AG04450 (cell line): ENCODE measurements around the gene OR6M1. TPM values are rescaled to one million over a fixed set of nuclear protein-coding genes. Genes with fewer than 3 reads are reported as not detected.

ENCODE experiments used
- CTCF ChIA-PET: fragments of 300-600, 350-600 bp; formaldehyde crosslinking; extraction: SDS; loops from one replicate; lab custom pipeline; 2022; ENCODE audit warnings: antibody characterized with exemption, inconsistent platforms; lab: Charles Lee
- POLR2A ChIA-PET: fragments of 350-600 bp; formaldehyde crosslinking; extraction: SDS; loops from one replicate; lab custom pipeline; 2021; ENCODE audit warnings: antibody characterized with exemption, inconsistent platforms; lab: Yijun Ruan, JAX
- DNase-seq: peaks from one replicate; pipeline ENCODE4 v3.0.0-alpha.2; 2011; ENCODE audit warnings: low read depth, low spot score
- H3K27ac ChIP-seq: one replicate; pipeline ENCODE4 v1.5.1; 2012; ENCODE audit warnings: low read depth, low read length, control low read depth
- H3K27me3 ChIP-seq: one replicate; pipeline ENCODE4 v1.6.0; 2012; ENCODE audit warnings: low read length; ENCODE audit not compliant: control insufficient read depth, insufficient read depth
- H3K4me3 ChIP-seq: 2 replicates; pipeline ENCODE4 v1.5.1; 2011; ENCODE audit warnings: mild to moderate bottlenecking, low read depth, low read length, control low read depth
- H3K9me3 ChIP-seq: 2 replicates; pipeline ENCODE4 v1.5.1; 2012; ENCODE audit warnings: low read length; ENCODE audit not compliant: control insufficient read depth, insufficient read depth
- CTCF ChIP-seq: IDR thresholded peaks from 2 replicates; pipeline ENCODE4 v1.5.1; 2011; ENCODE audit warnings: low read depth, low read length, control low read depth, inconsistent platforms
- polyA plus RNA-seq: library from polyadenylated mRNA; depleted of rRNA; stranded (reverse); fragments of >200 nt; gene quantifications from 2 replicates; pipeline ENCODE4 v1.2.3, GENCODE V29; 2011; rRNA removed
- small RNA-seq: library from RNA; depleted of rRNA; stranded (forward); fragments of <200 nt; gene quantifications from one replicate; pipeline ENCODE3, GENCODE V24; 2012; ENCODE audit warnings: low read depth; ENCODE audit not compliant: insufficient read length

OR6M1 gene
- polyA plus RNA-seq, 1 experiment = not detected

- no peak overlapping the region for H3K27ac ChIP-seq
- ChIA-PET CTCF (no interaction called here), POLR2A (no interaction called here)
- no peak for TF ChIP-seq CTCF
- H3K27me3 ChIP-seq = peaks cover 5% of the 10 kb centered on the region
- no peak overlapping the region for H3K4me3 ChIP-seq
- DNase-seq = no peak
- no peaks in the 10 kb centered on the region for H3K9me3 ChIP-seq
Measured at GRCh38 chr11:123762422-123762821, 43.7 kb downstream of the OR6M1 start.

GRCh38 chr11:123760894-123761293, 45.3 kb downstream of the OR6M1 start:
- POLR2A ChIA-PET = no interaction called here
- no peak for TF ChIP-seq CTCF
- no peak for DNase-seq
- Histone ChIP-seq H3K4me3 (no peak overlapping the region), H3K27ac (no peak overlapping the region), H3K27me3 (peaks cover 5% of the 10 kb centered on the region), H3K9me3 (no peaks in the 10 kb centered on the region)
- CTCF ChIA-PET = no interaction called here

- H3K9me3 ChIP-seq = no peaks in the 10 kb centered on the region
- CTCF ChIA-PET = no interaction called here
- H3K27ac ChIP-seq = no peak overlapping the region
- TF ChIP-seq CTCF = no peak
- POLR2A ChIA-PET = no interaction called here
- no peak for DNase-seq
- no peak overlapping the region for H3K4me3 ChIP-seq
- peaks cover 5% of the 10 kb centered on the region for H3K27me3 ChIP-seq
Measured at GRCh38 chr11:123757976-123758375, 48.2 kb downstream of the OR6M1 start.

GRCh38 chr11:123755813-123756212, 50.3 kb downstream of the OR6M1 start:
- CTCF ChIA-PET = no interaction called here

More at GRCh38 chr11:123755813-123756212, 50.3 kb downstream of the OR6M1 start:
- Histone ChIP-seq H3K9me3 (no peaks in the 10 kb centered on the region), H3K27ac (no peak overlapping the region), H3K27me3 (peaks cover 9% of the 10 kb centered on the region), H3K4me3 (no peak overlapping the region)
- TF ChIP-seq CTCF = no peak
- POLR2A ChIA-PET = interaction anchor here (0.6 kb wide), 1 partner anchor 448 kb away, joined by 3 read pairs; no protein-coding TSS in a partner anchor
- DNase-seq = no peak

Small RNA genes lying within 50 kb of the gene (small RNA-seq; reads per million reads assigned to genes)
- gene RNU1-21P = not detected

Other genes starting within 250 kb of the OR6M1 start
- 0.09 and 0.17 TPM in 2 replicates for gene SCN3B, start 151.7 kb downstream of the OR6M1 start, polyA plus RNA-seq
- 8.0 and 10.0 TPM in 2 replicates for gene ZNF202, start 64.7 kb downstream of the OR6M1 start, polyA plus RNA-seq
- gene OR6X1, start 51.8 kb downstream of the OR6M1 start, polyA plus RNA-seq = not detected in 2 replicates
- gene TMEM225, start 79.3 kb upstream of the OR6M1 start, polyA plus RNA-seq = not detected in 2 replicates
- not detected in 2 replicates for gene OR8D4, start 95.8 kb upstream of the OR6M1 start, polyA plus RNA-seq
- gene OR4D5, start 133.3 kb upstream of the OR6M1 start, polyA plus RNA-seq = not detected in 2 replicates
- gene OR6T1, start 137.5 kb upstream of the OR6M1 start, polyA plus RNA-seq = not detected in 2 replicates
- gene OR10S1, start 171.4 kb upstream of the OR6M1 start, polyA plus RNA-seq = not detected in 2 replicates
- gene OR10G6, start 188.8 kb upstream of the OR6M1 start, polyA plus RNA-seq = not detected in 2 replicates
- gene OR10G4, start 206.6 kb upstream of the OR6M1 start, polyA plus RNA-seq = not detected in 2 replicates
- not detected in 2 replicates for gene OR10G9, start 216.7 kb upstream of the OR6M1 start, polyA plus RNA-seq
- not detected in 2 replicates for gene OR10G8, start 220.4 kb upstream of the OR6M1 start, polyA plus RNA-seq
- not detected in 2 replicates for gene OR10G7, start 235.0 kb upstream of the OR6M1 start, polyA plus RNA-seq